ENCODE data around the gene USHBP1.
"Not testable (repeated sequence)": the region's sequence is repeated elsewhere in the genome, so short reads cannot be mapped to it uniquely, and the experiment has no call there.

Gene USHBP1

DNA sequence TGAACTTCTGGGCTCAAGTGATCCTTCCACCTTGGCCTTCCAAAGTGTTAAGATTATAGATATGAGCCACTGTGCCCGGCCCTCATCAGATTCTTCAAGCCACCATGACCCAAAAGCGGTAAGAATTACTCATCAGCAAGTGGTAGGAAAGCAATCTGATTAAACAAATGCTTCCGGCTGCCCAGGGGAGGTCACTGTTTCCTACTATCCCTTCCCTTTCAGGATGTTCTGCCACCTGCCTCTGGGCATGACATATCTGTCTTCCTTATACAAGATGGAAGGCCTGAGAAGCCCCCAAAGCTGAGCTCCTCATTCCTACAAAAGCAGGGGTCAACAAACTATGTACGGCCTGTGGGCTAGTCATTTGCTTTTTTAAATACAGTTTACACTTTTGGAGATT, 31.7 kb upstream of the USHBP1 start:
- DNase-seq (ENCODE audit: low spot score) = no peak

DNA sequence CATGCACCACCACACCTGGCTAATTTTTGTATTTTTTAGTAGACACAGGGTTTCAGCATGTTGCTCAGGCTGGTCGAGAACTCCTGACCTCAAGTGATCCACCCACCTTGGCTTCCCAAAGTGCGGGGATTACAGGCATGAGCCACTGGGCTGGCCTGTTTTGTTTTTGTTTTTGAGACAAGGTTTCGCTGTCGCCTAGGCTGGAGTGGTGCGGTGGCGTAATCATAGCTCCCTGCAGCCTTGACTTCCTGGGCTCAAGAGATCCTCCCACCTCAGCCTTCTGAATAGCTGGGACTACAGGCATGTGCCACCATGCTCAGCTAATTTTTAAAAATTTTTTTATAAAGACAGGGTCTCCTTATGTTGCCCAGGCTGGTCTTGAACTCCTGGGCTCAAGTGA, 31.0 kb upstream of the USHBP1 start:
- DNase-seq (ENCODE audit: low spot score) = not testable (repeated sequence)

DNA sequence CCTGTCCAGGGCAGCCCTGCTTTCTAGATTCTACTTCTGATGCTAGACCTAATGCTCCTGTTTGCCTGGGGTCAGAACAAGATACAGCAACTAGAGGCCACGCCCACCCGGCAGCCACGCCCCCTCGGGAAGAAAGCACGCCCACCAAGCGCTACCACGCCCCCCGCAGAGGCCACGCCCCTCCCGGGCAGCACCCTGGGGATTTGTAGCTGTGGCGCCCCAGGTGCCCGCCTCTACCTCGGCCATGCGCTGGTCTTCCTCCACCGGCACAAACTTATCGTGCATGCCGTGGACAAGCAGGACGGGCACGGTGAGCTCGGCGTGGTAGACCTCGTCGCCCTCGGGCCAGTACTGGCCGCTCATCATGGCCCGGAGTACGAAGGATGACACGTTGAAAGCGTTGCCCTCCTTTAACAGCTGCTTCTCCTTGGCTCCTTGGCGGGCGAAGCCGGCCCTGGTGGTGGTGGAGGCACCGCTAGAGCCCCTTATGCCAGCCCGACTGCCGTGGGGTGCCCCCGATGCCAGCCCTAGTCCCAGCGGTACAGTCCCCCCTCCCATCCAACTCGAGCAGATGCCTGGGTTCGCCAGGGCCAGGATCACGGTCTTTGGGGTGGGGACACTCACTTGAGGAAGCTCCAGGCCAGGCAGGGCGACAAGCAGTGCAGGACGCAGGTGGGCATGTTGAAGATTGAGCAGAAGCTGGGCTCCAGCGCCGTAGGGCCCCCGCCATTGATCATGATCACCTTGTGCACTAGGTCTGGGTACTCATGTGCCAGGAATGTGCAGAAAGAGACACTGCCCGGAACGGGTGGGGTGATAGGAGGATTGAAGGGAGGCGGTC, 29.7 kb upstream of the USHBP1 start:
- no peak for DNase-seq (ENCODE audit: low spot score)

DNA sequence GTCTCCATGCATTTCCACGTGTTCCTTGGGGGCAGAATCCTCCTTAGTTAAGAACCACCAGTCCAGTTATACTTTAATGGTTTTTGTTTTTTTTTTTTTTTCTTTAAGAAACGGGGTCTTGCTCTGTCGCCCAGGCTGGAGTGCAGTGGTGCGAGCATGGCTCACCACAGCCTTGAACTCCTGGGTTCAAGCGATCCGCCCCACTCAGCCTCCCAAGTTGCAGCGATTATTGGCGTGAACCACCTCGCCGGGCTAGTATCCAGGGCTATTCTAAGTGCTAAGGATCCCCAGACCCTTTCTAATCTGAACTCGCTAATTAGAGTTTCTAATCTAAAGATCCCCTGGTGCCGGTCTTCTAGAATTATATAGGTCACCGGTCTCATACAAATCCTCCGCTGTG, 29.1 kb upstream of the USHBP1 start:
- no peak for DNase-seq (ENCODE audit: low spot score)

DNA sequence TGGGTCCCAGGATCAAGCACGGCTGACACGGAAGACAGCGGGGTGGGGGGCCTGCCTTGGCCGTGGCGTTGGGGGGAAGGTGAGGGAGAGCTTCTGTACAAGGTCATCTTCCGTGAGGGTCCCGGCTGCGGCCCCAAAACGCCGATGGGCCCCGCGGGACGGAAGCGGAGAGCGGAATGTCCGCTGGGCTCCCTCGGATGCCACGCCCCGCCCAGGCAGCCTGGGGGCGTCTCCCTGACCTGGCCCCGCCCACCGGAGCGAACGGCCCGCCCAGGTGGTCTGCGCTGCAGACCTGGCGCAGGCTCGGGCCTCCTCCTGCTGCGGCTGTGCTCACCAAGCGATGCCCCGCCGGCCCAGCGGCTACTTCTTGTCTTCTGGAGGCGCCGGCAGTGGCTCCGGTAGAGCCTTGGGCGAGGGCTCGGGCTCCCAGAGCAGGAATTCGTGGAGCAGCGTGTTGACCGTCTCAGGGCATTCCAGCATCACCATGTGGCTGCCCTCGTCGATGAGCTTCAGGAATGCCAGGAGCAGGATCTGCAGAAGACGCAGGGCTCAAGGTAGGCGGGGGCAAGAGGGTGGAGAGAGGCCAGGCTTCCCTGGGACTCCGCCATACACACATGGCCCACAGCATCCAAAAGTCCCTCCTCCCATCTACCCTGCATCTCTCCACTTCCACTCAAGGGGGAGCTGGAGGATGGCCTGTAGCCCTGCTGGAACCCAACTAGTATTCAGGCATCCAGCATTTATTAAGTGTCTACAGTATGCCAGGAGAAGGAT, 27.9 kb upstream of the USHBP1 start:
- DNase-seq (ENCODE audit: low spot score) = peak; percentile 94

DNA sequence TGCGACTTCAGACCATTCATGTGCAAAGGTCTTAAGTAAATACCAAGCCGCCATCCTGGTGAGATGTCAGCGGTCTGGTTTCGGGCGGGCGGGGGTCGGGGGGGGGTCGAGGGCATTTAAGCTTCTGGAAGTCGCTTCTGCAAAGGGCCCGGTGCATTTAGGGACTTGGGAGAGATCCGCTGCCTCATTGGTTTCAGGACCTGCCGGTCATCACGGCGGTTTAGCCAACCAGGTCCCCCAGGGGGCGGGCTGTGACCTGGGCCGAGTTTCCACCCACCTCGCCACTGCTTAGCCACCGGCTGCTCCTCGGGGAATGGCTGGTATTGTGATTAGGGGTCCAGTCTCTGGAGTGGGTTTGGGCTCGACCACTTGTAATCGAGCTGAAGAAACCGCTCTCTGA, 24.9 kb upstream of the USHBP1 start:
- peak; percentile 66 for DNase-seq (ENCODE audit: low spot score)

DNA sequence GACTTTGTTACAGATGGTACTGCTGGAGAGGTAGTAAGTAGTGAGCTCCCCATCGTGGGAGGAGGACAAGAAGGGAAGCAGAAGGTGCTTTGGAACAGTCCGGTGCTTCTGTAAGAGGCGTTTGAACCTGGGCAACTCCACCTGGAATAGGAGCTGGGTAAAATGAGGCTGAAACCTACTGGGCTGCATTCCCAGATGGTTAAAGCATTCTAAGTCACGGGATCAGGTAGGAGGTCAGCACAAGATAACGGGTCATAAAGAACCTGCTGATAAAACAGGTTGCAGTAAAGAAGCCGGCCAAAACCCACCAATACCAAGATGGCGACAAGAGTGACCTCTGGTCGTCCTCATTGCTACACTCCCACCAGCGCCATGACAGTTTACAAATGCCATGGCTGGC, 22.2 kb upstream of the USHBP1 start:
- no peak for DNase-seq (ENCODE audit: low spot score)

DNA sequence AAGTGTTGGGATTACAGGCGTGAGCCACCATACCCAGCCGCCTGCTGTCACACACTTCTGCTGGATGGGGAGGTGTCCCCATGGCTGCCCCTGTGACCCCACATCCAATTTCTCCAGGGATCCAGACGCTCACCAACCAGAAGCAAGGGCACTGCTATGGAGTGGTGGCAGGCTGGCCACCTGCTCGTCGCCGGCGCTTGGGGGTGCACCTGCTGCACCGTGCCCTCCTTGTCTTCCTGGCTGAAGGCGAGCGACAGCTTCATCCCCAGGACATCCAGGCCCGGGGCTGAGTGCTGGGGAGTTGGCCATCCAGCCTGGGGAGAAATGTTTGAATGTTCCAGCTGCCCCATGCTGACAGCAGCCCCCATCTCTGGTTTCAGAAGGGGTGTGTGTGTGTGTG, 21.7 kb upstream of the USHBP1 start:
- DNase-seq (ENCODE audit: low spot score) = no peak

DNA sequence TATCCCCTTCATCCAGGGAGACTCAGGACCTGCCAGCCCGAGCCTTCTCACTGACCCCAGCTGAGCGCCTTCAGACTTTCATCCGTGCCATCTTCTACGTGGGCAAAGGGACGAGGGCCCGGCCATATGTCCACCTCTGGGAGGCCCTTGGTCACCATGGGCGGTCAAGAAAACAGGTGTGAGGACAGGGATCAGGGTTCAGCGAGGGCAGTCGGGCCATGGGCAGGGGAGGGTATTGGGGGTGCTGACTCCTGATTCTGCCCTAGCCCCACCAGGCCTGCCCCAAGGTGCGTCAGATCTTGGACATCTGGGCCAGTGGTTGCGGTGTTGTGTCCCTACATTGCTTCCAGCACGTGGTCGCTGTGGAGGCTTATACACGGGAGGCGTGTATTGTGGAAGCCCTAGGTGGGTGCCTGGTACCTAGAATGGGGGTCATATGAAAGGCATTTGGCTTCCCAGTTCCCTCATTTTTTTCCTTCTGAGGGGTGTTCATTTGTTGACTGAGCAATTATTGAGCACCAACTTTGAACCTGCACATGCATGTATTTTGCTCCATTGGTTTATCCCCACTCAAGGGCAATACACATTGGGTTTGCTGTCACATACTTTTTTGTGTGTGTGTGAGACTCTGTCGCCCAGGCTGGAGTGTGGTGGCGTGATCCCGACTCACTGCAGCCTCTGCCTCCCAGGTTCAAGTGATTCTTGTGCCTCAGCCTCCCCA, 21.0 kb upstream of the USHBP1 start:
- DNase-seq (ENCODE audit: low spot score) = no peak

DNA sequence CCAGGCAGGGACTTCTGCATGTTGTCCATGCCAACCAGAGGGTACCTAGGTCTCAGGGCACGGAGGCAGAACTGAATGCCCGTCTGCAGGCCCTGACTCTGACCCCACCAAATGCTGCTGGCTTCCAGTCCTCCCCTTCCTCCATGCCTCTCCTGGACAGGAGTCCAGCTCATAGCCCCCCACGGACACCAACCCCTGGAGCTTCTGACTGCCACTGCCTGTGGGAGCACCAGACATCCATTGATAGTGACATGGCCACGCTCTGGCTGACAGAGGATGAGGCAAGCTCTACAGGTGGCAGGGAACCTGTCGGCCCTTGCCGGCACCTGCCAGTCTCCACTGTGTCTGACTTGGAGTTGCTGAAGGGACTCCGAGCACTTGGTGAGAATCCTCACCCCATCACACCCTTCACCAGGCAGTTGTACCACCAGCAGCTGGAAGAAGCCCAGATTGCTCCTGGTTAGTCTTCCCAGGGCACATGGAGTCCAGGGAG, 19.0 kb upstream of the USHBP1 start:
- DNase-seq (ENCODE audit: low spot score) = no peak

DNA sequence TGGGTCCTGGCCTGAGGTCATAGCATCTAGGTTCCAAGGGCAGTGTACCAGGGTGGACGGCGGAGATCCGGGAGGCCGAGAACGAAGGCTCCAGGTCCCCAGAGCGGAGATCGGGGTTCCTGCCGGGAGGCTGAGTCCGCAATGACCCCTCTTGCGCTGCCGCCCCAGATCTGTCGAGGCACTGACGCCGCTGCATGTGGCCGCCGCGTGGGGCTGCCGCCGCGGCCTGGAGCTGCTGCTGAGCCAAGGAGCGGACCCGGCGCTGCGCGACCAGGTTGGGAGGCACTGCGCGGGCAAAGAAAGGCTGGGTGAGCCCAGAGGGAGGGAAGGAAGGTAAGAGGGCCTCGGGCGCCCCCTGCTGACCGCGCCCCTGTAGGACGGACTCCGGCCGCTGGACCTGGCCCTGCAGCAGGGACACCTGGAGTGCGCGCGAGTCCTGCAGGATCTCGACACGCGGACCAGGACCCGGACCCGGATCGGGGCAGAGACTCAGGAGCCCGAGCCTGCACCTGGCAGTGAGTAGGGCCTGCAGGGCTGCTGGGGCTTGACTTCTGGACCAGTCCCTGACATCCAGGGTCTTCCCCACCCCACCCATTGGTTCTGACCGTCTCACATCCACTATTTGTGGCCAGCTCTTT, 18.1 kb upstream of the USHBP1 start:
- peak; percentile 85 for DNase-seq (ENCODE audit: low spot score)

DNA sequence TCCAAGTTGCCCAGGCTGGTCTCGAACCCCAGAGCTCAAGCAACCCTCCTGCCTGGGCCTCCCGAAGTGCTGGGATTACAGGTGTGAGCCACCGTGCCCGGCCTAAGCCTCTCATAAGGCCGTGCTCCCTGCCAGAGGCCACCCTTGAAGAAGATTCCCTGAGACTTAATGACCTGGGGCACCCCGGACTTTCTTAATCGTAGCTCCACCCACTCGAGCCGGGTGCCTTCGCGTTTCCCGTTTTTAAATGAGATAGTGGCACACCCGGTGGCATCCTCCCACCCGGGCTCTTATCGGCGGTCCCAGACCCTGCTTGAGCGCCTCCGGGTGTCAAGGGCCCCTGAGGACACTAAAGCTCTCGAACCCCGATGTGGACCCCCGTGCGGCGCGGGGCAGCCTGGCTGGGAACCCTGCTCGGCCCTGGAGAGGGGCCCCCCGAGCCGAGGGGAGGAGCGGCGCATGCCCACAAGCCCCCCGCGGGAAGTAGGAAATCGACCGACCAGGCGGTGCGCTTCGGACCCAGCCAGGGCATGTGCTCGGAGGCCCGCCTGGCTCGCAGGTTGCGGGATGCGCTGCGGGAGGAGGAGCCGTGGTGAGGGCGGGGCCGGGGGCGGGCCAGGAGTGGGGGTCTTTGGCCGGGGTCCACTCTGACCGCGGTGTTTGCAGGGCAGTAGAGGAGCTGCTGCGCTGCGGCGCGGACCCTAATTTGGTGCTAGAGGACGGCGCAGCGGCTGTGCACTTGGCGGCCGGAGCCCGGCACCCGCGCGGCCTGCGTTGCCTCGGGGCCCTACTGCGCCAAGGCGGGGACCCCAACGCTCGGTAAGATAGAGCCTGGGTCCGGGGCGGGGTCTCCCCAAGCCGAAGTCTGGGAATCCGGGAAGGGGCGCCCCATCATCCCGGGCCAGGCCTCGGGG, 17.1 kb upstream of the USHBP1 start, which contains the start of gene ANKLE1:
Gene ANKLE1, plus strand, starts transcription at position 511 of the 914 bp plus-strand sequence. Its CDS starts 20 bp downstream, at position 531.
- no peak for DNase-seq (ENCODE audit: low spot score)

DNA sequence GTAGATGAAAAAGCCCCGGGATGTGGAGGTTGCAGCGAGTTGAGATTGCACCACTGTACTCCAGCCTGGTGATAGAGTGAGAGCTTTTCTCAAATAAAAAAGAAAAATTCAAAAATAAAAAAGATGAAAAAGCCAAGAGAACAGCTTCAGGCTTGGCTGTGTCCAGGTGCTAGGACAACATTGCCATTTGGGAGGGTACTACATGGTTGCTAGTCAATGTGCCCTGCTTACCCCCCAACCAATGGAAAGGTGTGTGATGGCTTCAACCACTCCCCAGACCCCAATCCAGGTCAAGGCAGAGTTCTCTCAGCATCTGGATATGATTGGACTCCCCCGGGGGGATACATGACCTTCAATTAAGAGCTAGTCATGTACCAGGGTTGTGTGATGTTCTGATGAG, 14.9 kb upstream of the USHBP1 start:
- DNase-seq (ENCODE audit: low spot score) = no peak

DNA sequence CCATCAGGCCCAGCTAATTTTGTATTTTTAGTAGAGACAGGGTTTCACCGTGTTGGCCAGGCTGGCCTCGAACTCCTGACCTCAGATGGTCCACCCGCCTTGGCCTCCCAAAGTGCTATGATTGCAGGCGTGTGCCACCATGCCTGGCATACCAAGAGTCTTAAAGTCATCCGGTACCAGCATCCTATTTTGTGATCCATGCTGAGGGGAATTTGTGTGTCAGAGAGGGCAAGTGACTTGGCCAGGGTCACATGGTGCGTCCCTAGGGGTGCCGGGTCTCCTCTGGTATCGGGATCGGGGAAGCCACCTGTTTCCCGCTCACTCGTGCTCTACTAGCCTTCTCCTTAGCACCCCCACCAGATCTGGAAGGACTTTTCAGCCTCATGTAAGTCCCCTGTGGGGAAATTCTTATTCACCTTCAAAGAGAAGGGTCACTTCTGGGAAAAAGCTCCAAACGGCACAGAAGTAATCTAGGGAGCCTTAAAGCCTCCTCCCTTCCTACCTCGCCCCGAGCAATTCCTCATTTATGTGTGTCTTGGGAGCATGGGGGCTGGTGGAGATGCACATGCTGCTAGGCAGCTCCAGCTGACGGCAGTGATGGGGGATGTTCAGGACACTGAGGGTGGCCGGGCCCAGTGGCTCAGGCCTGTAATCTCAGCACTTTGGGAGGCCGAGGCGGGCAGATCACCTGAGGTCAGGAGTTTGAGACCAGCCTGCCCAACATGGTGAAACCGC, 11.1 kb upstream of the USHBP1 start:
- no peak for DNase-seq (ENCODE audit: low spot score)

DNA sequence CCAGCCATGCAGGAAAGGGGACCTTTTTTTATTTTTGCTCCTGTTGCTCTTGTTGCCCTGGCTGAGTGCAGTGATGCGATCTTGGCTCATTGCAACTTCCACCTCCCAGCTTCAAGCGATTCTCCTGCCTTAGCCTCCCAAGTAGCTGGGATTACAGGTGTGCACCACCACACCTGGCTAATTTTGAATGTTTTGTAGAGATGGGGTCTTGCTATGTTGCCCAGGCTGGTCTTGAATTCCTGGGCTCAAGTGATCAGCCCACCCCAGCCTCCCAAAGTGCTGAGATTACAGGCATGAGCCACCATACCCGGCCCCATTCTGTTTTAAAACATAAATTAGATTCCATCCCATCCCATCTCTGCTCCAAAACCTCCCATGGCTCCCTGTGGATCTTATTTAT, 10.3 kb upstream of the USHBP1 start:
- not testable (repeated sequence) for DNase-seq (ENCODE audit: low spot score)

DNA sequence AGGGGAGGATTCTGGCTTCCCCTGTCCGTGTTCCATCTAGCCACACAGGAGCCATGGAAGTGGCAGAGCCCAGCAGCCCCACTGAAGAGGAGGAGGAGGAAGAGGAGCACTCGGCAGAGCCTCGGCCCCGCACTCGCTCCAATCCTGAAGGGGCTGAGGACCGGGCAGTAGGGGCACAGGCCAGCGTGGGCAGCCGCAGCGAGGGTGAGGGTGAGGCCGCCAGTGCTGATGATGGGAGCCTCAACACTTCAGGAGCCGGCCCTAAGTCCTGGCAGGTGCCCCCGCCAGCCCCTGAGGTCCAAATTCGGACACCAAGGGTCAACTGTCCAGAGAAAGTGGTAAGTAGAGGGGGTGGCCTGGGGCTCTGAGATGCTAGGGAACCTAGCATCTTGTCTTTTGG, 4.2 kb upstream of the USHBP1 start:
- DNase-seq (ENCODE audit: low spot score) = no peak

DNA sequence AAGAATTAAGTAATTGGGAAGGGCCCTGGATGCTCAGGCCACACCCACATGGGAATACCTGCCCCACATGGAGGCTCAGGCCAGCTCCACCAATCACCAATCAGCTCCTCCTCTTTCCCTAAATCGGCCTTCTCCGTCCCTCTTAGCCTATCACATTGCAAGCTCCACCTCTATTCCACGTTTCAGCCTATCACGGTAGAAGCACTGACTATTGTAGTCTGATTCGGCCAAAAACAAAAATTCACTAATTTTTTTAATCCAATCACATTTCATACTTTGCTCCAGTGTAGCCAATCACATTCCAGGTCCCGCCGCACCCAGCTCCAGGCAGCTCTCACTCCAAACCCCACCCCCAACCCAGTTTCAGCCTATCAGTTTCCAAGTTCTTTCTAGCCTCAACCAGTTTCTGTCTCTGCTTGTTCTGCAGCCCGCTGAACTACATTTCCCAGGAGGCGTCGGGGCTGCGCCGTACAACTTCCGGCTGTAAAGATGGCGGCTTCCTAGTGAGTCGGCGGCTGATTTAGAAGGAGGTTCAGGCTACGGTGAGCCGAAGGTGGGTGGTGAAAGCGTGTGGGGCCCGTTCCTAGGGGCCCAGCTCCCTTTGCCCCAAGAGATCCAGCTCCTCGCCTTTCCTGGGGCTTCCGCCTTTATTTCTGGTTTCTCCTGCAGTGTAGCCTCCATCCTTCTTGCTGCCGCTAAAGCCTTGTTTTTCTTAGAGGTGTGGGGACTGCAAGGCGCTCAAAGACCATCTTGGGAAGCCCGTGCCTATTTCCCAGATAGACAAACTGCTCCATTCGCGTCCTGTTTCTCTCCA, 2.6 kb upstream of the USHBP1 start, which contains the start of gene BABAM1:
Gene BABAM1, plus strand, starts transcription at position 469 of the 814 bp plus-strand sequence. CDS start 1,364 bp downstream, outside the sequence.
- peak; percentile 100 for DNase-seq (ENCODE audit: low spot score)

DNA sequence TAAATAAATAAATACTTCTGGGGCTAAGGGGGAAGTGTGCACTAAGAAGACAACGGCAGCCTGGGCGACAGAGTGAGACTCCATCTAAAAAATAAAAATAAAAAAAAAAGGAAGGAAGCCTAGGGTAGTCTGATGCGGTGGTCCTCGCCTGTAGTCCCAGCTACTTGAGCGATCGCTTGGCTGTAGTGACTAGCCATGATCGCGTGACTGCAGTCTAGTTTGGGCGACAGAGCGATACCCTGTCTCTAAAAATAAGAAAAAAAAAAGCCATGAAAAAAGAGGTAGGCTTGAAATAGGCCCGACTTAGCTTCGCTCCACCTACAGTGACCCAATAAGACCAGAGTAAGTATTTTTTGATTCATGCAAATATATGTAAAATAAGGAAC, 2.0 kb upstream of the USHBP1 start:
- DNase-seq (ENCODE audit: low spot score) = no peak

DNA sequence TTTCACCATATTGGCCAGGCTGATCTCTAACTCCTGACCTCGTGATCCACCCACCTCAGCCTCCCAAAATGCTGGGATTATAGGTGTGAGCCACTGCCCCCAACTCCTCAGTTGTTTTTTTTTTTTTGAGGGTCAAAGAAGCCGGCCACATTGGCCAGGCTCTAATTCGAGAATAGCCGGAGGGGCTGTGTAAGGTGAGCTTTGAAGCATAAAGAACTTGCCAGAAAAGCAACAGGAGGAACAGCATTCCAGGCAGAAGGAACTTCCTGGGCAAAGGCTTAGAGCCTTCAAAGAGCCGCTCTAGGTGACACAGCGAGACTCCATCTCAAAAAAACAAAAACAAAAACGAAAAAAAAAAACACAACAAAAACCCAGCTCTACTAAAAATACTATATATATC, 1.5 kb upstream of the USHBP1 start:
- DNase-seq (ENCODE audit: low spot score) = no peak

All from cerebellar cortex (tissue), 1 donor.